GM19240 (cell line): ENCODE measurements around the gene TBC1D4.

Experiments used
- DNase-seq: peaks from one replicate; pipeline ENCODE4 v3.0.0; 2011; ENCODE audit warnings: low spot score; ENCODE audit not compliant: insufficient read length

TBC1D4 gene, protein sequence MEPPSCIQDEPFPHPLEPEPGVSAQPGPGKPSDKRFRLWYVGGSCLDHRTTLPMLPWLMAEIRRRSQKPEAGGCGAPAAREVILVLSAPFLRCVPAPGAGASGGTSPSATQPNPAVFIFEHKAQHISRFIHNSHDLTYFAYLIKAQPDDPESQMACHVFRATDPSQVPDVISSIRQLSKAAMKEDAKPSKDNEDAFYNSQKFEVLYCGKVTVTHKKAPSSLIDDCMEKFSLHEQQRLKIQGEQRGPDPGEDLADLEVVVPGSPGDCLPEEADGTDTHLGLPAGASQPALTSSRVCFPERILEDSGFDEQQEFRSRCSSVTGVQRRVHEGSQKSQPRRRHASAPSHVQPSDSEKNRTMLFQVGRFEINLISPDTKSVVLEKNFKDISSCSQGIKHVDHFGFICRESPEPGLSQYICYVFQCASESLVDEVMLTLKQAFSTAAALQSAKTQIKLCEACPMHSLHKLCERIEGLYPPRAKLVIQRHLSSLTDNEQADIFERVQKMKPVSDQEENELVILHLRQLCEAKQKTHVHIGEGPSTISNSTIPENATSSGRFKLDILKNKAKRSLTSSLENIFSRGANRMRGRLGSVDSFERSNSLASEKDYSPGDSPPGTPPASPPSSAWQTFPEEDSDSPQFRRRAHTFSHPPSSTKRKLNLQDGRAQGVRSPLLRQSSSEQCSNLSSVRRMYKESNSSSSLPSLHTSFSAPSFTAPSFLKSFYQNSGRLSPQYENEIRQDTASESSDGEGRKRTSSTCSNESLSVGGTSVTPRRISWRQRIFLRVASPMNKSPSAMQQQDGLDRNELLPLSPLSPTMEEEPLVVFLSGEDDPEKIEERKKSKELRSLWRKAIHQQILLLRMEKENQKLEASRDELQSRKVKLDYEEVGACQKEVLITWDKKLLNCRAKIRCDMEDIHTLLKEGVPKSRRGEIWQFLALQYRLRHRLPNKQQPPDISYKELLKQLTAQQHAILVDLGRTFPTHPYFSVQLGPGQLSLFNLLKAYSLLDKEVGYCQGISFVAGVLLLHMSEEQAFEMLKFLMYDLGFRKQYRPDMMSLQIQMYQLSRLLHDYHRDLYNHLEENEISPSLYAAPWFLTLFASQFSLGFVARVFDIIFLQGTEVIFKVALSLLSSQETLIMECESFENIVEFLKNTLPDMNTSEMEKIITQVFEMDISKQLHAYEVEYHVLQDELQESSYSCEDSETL (N-terminal part only)

DNA sequence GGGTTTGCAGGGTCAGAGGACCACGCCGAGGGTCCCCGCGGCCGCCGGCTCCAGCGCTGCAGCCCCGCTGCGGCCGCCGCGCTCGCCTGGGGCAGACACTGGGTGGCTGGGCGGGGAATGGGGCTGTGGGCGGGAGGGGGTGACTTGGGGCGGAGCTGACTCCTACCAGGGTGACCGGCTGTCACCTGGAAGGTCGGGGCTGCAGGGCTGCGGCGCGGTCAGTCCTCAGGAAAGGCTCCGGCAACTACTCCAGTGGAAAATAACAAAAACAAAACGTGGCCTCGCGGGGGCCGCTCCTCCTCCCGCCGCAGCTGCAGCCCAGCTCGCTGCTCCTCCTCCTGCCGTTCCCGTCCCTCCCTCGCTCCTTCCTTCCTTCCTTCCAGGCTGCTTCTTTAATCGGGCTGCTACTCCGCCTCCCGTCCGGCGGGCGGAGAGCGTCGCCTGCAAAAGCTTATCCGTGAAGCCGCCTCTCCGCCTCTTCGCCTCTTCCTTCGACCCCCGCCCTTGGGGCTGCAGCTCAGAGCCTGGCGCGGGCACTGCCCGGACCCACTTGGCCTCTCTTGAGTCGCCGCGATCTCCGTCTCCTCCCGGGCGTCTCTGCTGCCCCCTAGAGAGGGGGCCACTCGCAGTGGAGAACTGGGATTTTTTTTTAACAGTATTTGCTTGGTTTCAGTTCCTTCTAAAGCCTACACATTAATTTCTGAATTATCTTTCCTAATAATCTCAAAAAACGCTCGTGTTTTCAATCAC is at the start of gene TBC1D4:
TSS of gene TBC1D4 (minus strand) at position 100 of the 750 bp plus-strand sequence. CDS start 402 bp downstream, outside the sequence.
- DNase-seq: peak; percentile 24

DNA sequence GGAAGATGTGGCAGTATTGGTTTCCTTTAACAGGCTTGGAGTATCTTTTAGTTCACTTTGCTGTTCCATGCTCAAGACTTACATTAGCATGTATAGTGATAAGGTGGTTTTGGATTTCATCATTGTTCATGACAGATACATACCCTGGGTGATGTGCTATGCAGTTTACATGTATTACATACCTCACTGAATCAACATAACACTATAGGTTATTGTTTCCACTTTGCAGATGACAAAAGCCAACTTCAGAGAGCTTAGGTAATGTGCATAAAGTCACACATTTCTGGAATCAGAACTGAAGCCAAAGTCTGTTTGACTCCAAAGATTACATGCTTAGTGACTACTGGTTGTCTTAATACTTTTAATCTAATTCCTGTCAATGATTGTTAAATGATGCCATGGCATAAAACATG is 48.6 kb upstream of the TBC1D4 start:
- no peak for DNase-seq

DNA sequence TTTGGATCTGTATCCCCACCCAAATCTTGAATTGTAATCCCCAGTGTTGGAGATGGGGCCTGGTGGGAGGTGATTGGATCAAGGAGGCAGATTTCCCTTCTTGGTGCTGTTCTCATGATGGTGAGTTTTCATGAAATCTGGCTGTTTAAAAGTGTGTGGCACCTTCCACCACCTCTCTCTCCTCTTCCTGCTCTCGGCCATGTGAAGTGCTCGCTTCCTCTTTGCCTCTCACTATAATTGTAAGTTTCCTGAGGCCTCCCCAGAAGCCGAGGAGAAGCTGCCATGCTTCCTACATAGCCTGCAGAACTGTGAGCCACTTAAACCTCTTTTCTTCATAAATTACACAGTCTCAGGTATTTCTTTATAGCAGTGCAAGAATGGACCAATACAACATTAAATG is 40.0 kb upstream of the TBC1D4 start:
- DNase-seq: no peak

DNA sequence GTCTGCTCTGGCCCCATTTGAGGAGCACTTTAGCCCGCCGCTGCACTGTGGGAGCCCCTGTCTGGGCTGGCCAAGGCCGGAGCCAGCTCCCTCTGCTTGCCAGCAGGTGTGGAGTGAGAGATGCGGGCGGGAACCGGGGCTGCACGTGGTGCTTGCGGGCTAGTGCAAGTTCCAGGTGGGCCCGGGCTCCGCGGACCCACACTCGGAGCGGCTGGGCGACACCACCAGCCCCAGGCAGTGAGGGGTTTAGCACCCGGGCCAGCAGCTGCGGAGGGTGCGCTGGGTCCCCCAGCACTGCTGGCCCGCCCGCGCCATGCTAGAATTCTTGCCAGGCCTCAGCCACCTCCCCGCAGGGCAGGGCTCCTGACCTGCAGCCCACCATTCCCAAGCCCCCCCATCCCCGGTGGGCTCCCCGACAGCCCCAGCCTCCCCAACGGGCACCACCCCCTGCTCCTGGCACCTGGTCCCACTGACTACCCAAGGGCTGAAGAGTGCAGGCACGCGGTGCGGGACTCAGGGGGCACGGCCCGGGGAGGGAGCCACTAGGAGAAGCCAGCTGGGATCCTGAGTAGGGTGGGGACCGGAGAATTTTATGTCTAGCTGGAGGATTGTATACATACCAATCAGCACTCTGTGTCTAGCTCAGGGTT is 36.6 kb upstream of the TBC1D4 start:
- no peak for DNase-seq

DNA sequence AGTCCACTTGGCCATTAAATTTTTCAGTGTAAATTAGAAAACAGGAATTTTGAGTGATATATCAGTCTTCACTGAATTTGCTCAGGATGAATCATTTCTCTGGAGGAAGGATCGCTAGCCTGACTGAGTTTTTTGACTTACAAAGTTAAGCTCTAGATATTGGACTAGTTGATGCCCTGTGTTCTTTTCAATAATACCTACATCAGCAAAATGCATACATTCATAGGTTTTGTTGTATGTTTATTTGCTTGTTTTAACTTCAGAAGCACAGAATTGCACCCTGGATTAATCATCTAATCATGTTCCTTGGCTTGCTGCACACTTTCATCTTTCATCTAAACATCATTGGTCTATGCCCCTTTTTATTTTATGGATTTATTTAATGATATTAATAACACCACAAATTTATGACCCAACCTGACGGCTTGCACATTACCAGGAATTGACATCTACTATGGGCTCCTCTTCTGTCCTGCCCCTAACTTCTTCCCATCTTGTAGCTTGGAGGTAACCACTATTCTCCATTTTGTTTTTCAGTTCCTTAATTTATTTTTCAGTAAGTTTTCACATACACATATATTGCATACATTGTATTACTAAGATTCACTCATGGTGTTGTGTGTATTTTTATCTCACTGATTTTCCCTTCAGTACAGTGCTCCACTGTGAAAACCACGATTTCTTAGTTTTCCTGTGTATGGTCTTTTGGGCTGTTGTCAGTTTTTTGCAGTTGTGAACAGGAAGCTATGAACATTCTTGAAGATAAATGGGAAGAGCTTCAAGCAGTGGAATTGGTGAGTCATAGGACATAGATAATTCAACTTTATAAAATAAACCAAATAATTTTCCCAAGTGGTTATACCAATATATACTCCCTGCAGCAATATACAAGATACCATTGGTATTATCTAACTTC is 32.4 kb upstream of the TBC1D4 start:
- DNase-seq: no peak

DNA sequence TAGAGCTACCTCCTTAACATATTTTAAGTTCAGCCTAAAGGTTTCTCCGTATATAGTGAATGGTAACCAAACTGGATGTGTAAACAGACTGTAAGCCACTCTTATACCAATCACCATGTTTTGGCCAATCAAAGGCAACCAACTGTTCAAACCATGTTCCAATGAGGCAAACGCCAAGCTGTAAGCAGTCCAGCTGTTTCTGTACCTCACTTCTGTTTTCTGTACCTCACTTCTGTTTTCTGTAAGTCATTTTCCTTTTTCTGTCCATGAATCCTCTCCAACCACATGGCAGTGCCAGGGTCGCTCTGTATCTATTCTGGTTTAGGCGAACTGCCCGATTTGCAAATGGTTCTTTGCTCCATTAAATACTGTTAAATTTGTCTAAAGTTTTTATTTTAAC is 31.3 kb upstream of the TBC1D4 start:
- DNase-seq: no peak

DNA sequence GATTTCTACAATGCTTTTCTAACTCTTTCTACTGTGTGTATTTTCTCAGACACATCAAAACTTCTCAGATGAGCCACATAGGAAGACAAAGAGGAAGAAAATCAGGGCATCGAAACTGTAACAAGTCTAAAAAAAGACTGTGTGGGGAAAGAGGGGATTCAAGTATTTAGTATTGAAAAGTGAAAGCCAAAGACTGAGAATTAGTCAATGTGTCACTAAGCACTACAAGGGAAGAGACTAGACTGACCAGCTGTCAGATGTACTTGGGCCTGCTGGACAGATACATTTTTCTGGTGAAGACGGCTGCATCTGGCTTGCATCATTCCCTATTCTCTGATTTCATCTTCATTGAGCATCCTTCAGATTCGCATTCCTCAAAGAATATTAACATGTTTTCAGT is 30.3 kb upstream of the TBC1D4 start:
- peak; percentile 41 for DNase-seq

DNA sequence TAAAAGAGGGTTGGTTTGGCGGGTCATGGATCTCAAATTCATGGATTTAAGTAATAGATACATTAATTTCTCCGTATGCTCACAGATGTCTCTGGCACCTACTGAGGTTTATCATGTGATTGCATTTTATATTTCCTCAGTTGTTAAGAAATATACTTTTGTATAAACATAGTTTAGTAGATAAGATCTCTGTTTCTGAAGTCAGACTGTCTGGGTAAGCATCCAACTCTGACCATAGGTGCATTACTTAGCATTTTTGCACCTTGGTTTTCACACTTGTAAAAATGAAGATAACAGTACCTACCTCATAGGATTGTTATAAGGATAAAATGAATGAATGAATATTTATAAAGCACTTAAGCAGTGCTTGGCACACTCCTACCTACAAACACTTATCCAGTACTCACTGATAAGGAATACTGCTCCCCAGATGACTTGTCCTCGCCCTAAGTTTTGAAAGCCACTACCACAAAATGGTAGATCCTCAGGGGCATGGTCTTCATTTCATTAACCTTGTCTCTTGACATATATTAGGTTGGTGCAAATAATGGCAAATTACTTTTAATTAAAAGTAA is 29.2 kb upstream of the TBC1D4 start:
- no peak for DNase-seq

DNA sequence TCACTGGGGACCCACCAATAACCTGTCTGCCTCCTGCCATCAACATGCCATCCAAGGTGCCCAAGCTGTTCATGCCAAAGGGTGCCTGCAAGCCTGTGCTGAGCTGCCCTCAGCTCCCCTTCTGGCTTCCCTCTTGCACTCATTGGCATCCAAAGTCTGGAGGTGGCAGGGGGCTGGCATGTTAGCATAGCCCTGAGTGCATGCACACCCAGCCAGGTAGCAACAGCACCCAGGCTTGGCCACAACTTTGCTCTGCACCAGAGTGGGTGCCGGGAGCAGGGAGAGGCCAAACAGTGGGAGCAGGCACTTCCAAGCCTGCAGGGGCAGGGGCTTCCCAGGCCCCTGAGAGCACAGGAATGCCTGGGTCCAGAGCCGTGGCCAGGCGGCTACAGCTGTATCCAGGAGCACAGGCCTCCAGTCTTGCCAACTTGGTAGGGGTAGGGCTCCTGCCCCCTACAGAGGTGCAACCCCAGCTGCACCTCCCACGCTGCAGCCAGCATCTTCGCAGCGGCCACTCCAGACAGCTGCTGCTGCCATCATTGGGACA is 26.1 kb upstream of the TBC1D4 start:
- no peak for DNase-seq

DNA sequence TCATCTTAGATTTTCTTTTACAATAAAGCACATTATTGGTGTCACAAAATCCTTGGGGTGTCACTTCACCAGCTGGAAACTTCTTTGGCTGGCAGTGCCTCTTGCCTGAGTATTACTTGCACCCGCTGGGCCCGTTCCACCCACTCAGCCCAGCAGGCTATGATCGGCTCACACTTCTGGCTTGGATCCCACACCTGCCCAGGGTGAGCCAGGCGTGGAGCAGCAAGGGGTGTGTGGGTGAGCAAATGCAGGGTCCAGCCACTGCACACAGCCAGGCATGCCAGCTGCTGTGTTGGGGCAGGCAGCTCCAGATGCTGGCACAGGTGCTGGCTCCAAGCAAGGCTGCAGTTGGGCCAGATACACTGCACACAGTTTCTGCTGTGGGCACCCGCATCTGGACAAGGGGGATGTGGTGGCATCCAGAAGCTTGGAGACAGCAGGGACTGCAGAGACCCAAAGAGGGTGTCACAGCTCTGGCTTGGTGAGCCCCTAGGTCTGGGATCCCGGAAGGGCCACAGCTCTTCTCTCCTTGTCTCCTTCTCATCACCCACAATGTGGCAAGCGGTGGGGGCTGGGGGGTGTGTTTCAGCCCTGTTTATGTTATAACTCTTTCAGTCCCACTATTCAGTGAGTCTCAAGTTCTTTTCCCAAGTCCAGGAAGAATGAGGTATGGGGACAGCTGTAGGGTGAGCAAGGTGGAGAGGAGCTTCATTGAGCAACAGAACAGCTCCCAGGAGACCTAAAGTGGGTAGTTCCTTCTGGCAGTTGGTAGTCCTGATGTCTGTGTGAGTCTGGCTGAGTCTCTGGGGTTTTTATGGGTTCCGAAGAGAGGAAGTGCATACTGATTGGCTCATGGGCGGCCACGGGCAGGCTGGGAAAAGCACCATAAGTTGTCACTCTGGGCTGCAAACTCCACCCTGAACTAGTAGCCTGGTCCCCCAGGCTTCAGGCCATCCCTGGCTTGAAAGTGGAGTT is 25.3 kb upstream of the TBC1D4 start:
- DNase-seq: no peak

DNA sequence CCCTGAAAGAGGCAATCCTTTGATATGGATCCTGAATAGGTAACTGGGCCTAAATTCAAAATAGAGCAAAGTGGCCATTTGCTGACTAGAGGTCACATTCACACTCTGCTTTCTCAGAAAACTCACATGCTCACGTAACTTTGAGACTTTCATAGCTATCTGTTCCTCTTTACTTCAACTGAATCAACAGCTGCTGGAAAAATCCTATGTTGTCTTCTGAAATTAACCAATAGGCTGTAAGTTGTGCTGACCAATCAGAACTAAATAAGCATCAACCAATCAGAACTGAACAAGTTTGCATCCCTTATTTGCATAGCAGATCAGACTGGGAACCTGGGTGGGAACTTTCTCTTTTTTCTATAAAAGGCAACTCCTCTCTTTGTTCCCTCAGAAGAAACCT is 24.0 kb upstream of the TBC1D4 start:
- DNase-seq: no peak

DNA sequence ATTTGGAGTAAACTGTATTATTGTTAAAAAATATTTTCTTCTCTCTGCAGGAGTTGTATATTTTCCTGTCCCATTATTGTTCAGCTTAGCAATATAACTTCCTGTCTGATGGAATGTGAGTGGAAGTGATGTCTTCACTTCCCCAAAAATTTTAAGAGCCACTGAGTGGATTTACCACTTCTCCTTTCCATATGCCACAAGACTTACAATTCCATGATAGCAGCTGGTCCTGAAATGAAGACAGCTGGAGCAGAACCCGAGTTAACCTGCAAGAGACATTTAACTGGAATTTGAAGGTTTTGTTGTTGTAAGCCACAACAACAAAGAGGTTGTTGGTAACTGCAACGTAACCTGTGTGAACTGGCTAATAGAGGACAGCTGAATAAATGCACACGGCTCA is 23.4 kb upstream of the TBC1D4 start:
- no peak for DNase-seq

DNA sequence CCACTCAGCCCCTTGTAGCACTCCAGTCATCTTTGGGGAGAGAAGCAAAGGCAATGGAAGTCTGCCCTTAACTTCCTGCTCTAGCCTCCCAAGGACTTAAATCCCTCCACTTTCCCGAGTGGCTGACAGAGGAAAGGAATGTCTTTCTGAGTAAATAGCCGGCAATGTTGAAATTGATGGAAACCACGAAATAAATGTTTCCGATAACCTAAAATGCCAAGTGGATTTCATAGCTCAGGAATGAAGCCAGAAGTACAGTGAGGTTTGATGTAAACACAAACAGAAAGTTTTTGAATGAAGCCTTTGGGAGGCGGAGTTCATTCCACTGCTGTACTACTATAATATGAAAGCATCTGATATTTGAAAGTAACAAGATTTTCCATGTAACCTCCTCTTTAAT is 14.0 kb upstream of the TBC1D4 start:
- no peak for DNase-seq

DNA sequence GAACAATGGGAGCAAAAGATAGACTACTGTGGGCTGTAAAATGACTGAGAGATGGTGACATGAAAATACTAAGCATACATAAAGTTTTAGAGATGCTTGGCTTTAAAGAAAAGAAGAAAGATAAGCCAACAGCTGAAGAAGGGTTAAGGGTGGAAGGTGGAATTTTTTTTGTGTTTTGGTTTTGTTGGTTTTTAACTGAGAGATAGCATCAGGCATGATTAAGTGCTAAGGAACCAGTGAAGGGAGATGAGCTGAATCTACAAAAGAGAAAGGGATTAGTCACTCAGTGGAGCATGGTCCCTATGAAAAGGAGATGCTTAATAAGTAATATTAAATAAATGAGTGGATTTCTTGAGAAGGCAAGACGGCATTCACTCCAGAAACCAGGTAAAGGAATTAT is 12.5 kb upstream of the TBC1D4 start:
- DNase-seq: no peak

DNA sequence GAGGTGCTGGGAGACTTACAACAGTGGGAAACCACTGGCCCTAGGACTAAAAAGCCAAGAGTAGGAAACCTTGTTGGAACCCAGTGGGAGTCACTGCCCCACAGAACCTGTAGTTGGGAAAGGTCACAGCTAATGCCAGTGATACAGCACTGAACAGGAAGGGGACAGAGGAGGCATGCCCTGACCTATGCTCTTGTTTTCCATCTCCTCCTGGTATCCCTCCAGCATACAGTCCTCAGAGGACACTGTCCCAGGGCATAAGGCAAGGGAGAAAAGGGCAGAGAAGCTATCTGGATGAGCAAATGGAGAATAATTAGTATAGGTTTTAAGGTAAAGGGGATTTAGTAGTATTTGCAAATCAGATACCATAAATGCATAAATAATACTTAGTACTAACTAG is 11.2 kb upstream of the TBC1D4 start:
- DNase-seq: no peak

DNA sequence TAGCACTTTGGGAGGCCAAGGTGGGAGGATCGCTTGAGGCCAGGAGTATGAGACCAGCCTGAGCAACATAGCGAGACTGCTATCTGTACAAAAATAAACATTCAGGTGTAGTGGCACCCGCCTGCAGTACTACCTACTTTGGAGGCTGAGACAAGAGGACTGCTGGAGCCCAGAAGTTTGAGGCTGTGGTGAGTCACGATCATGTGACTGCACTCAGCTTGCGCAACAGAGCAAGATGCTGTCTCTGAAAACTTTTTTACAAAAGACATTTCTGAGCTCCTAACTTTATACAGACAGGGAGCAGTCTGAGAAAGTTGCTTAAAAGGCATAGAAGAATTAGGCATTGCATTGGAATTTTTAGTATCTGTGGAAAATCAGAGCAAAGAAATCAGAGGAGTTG is 10.4 kb upstream of the TBC1D4 start:
- no peak for DNase-seq

DNA sequence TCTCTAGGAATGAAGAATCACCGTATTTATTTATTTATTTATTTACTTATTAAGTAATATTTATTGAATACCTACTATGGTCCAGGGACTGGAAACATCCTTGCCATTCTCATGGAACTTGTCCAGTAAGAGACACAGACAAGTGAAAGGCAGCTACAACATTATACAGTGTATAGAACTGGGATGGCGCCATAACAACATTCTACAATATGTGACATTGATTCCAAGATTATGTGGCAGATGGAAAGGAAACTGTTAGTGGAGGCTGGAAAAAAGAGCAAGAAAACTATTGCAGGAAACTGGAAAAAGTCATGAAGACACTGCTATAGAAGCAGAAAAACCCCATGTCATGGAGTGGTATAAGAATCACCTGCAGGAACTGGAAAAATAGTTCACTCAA is 9.4 kb upstream of the TBC1D4 start:
- DNase-seq: no peak
